Measurements from ENCODE around the gene JAK1. TPM values are rescaled to one million over a fixed set of nuclear protein-coding genes. Genes with fewer than 3 reads are reported as not detected.

JAK1 gene
- total RNA-seq, 2 donors from 2014 or later: 113 to 115 TPM

- Histone ChIP-seq H3K36me3 (peaks cover 34% of the 10 kb centered on the region), H3K4me3 (no peak overlapping the region), H3K9me3 (no peaks in the 10 kb centered on the region), H3K27me3 (replicated peaks; ENCODE audit: insufficient read depth) (no peaks in the 10 kb centered on the region), H3K4me1 (ENCODE audit: control insufficient read depth in 1 of 2, low read depth in 2 of 2) (peaks cover 14 to 16% of the 10 kb centered on the region in 2 donors), H3K27ac (no peak overlapping the region)
- ATAC-seq (ENCODE audit: insufficient number of reproducible peaks, low FRiP score, low read depth) (no peak), DNase-seq (ENCODE audit: low spot score) (no peak)
- no peak for TF ChIP-seq CTCF (IDR thresholded peaks at IDR 0.05)
Observed at GRCh38 chr1:64838486-64838885, 127.9 kb downstream of the JAK1 start.

GRCh38 chr1:64836802-64837201 lies 129.5 kb downstream of the JAK1 start:
- DNase-seq (ENCODE audit: low spot score): no peak
- Histone ChIP-seq H3K36me3 (peaks cover 38% of the 10 kb centered on the region), H3K27me3 (replicated peaks; ENCODE audit: insufficient read depth) (no peaks in the 10 kb centered on the region), H3K4me3 (no peak overlapping the region), H3K9me3 (no peaks in the 10 kb centered on the region), H3K27ac (no peak overlapping the region), H3K4me1 (ENCODE audit: control insufficient read depth in 1 of 2, low read depth in 2 of 2) (peaks cover 2 to 4% of the 10 kb centered on the region in 2 donors)
- TF ChIP-seq CTCF (IDR thresholded peaks at IDR 0.05): no peak
- ATAC-seq (ENCODE audit: insufficient number of reproducible peaks, low FRiP score, low read depth): no peak

- Histone ChIP-seq H3K27ac (no peak overlapping the region), H3K36me3 (peaks cover 23% of the 10 kb centered on the region), H3K27me3 (replicated peaks; ENCODE audit: insufficient read depth) (no peaks in the 10 kb centered on the region), H3K9me3 (no peaks in the 10 kb centered on the region), H3K4me3 (no peak overlapping the region), H3K4me1 (ENCODE audit: control insufficient read depth in 1 of 2, low read depth in 2 of 2) (no peaks in the 10 kb centered on the region)
- DNase-seq (ENCODE audit: low spot score): no peak
- TF ChIP-seq CTCF (IDR thresholded peaks at IDR 0.05): no peak
- ATAC-seq (ENCODE audit: insufficient number of reproducible peaks, low FRiP score, low read depth): no peak
Observed at GRCh38 chr1:64834734-64835133, 131.6 kb downstream of the JAK1 start.

- Histone ChIP-seq H3K4me1 (ENCODE audit: control insufficient read depth in 1 of 2, low read depth in 2 of 2) (no peaks in the 10 kb centered on the region), H3K4me3 (no peak overlapping the region), H3K9me3 (no peaks in the 10 kb centered on the region), H3K27ac (no peak overlapping the region), H3K27me3 (replicated peaks; ENCODE audit: insufficient read depth) (no peaks in the 10 kb centered on the region), H3K36me3 (peaks cover 10% of the 10 kb centered on the region)
- DNase-seq (ENCODE audit: low spot score) (no peak), ATAC-seq (ENCODE audit: insufficient number of reproducible peaks, low FRiP score, low read depth) (no peak)
- TF ChIP-seq CTCF (IDR thresholded peaks at IDR 0.05): no peak
Observed at GRCh38 chr1:64830030-64830651, 136.2 kb downstream of the JAK1 start.

GRCh38 chr1:64829411-64830029 lies 136.8 kb downstream of the JAK1 start:
- Histone ChIP-seq H3K4me1 (ENCODE audit: control insufficient read depth in 1 of 2, low read depth in 2 of 2) (peaks cover 0 to 1% of the 10 kb centered on the region in 2 donors), H3K27me3 (replicated peaks; ENCODE audit: insufficient read depth) (no peaks in the 10 kb centered on the region), H3K9me3 (no peaks in the 10 kb centered on the region), H3K27ac (no peak overlapping the region), H3K4me3 (no peak overlapping the region), H3K36me3 (peaks cover 10% of the 10 kb centered on the region)
- no peak for DNase-seq (ENCODE audit: low spot score)
- TF ChIP-seq CTCF (IDR thresholded peaks at IDR 0.05): no peak
- ATAC-seq (ENCODE audit: insufficient number of reproducible peaks, low FRiP score, low read depth): no peak
